ENCODE data around the gene COBLL1. TPM values are rescaled to one million over a fixed set of nuclear protein-coding genes. Genes with fewer than 3 reads are reported as not detected.

The COBLL1 gene
- total RNA-seq, 1 donor from 2014 or later = 89.4 TPM

- no peak for TF ChIP-seq CTCF (IDR thresholded peaks at IDR 0.05)
- Histone ChIP-seq H3K4me3 (no peak overlapping the region), H3K4me1 (peaks cover 19% of the 10 kb centered on the region), H3K36me3 (no peaks in the 10 kb centered on the region), H3K27ac (no peak overlapping the region), H3K27me3 (ENCODE audit: low read depth) (no peaks in the 10 kb centered on the region), H3K9me3 (no peaks in the 10 kb centered on the region)
- no peak for DNase-seq
- intact Hi-C loops (cut with DNase I) = loop anchor here (10.0 kb wide), 1 partner anchor 90 kb away; no protein-coding TSS in a partner anchor
- ATAC-seq = no peak
Observed at GRCh38 chr2:164745012-164745797, 96.4 kb downstream of the COBLL1 start.

- H3K4me1 ChIP-seq = peaks cover 26% of the 10 kb centered on the region
- intact Hi-C loops (cut with DNase I) = loop anchor here (10.0 kb wide), 1 partner anchor 92 kb away; no protein-coding TSS in a partner anchor
- DNase-seq = no peak
Observed at GRCh38 chr2:164742738-164743317, 98.8 kb downstream of the COBLL1 start.

GRCh38 chr2:164739966-164740365, 101.7 kb downstream of the COBLL1 start:
- intact Hi-C loops (cut with DNase I) = loop anchor here (5.0 to 10.0 kb wide), 2 partner anchors 95 to 172 kb away; no protein-coding TSS in a partner anchor
- TF ChIP-seq CTCF (IDR thresholded peaks at IDR 0.05) = no peak
- DNase-seq = no peak
- Histone ChIP-seq H3K27me3 (ENCODE audit: low read depth) (no peaks in the 10 kb centered on the region), H3K9me3 (no peaks in the 10 kb centered on the region), H3K27ac (no peak overlapping the region), H3K4me1 (peaks cover 24% of the 10 kb centered on the region), H3K4me3 (no peak overlapping the region), H3K36me3 (no peaks in the 10 kb centered on the region)
- ATAC-seq = peak in 1 of 2 donors; percentile 57

More at GRCh38 chr2:164742738-164743317, 98.8 kb downstream of the COBLL1 start:
- Histone ChIP-seq H3K36me3 (no peaks in the 10 kb centered on the region), H3K27me3 (ENCODE audit: low read depth) (no peaks in the 10 kb centered on the region), H3K4me3 (no peak overlapping the region), H3K9me3 (no peaks in the 10 kb centered on the region), H3K27ac (no peak overlapping the region)
- no peak for TF ChIP-seq CTCF (IDR thresholded peaks at IDR 0.05)
- ATAC-seq = no peak

GRCh38 chr2:164737612-164738081, 104.0 kb downstream of the COBLL1 start:
- intact Hi-C loops (cut with DNase I) = loop anchor here (5.0 kb wide), 1 partner anchor 175 kb away; no protein-coding TSS in a partner anchor

More at GRCh38 chr2:164737612-164738081, 104.0 kb downstream of the COBLL1 start:
- no peaks in the 10 kb centered on the region for H3K36me3 ChIP-seq
- H3K4me3 ChIP-seq = no peak overlapping the region
- no peaks in the 10 kb centered on the region for H3K9me3 ChIP-seq
- DNase-seq (peak; percentile 60), ATAC-seq (peak; percentile 84 to 89)
- peaks cover 32% of the 10 kb centered on the region for H3K4me1 ChIP-seq
- H3K27me3 ChIP-seq (ENCODE audit: low read depth) = no peaks in the 10 kb centered on the region
- no peak overlapping the region for H3K27ac ChIP-seq
- TF ChIP-seq CTCF (IDR thresholded peaks at IDR 0.05) = peak; percentile 71

Data from lower lobe of right lung (tissue), 2 donors.